B cell (primary cell): ENCODE data around the gene SCRN2. TPM values are rescaled to one million over a fixed set of nuclear protein-coding genes. Genes with fewer than 3 reads are reported as not detected.

Experiments used
- ATAC-seq: fragments of 200-7000 bp; cut with Tn5 transposase; one replicate; pipeline ENCODE4 v1.10.0; 2021; ENCODE audit warnings: low read depth, mild to moderate bottlenecking, moderate number of reproducible peaks, moderate library complexity
- CTCF ChIA-PET: fragments of 350-600 bp; sonication (Branson Sonifier 250); formaldehyde crosslinking; loops from one replicate; lab custom pipeline; 2021; ENCODE audit warnings: antibody characterized with exemption, inconsistent platforms; lab: Charles Lee
- POLR2A ChIA-PET: fragments of 350-600 bp; sonication (Branson Sonifier 250); formaldehyde crosslinking; loops from one replicate; lab custom pipeline; 2021; ENCODE audit warnings: antibody characterized with exemption; lab: Charles Lee
- DNase-seq: peaks from one replicate; pipeline ENCODE4 v3.0.0; 2013
- H2AFZ ChIP-seq: 2 replicates; pipeline ENCODE4 v1.6.1; 2012; ENCODE audit warnings: mild to moderate bottlenecking, low read depth, low read length; ENCODE audit not compliant: insufficient read depth, poor library complexity, severe bottlenecking
- H3K27ac ChIP-seq, 2 donors: 1 replicate in 1 of 2; 2 replicates in 1 of 2; pipeline ENCODE4 v1.5.1; 2012 to 2013; ENCODE audit warnings: low read length in 2 of 2, mild to moderate bottlenecking in 2 of 2, moderate library complexity in 1 of 2
- H3K27me3 ChIP-seq, 4 experiments: fragments of 200-600 bp in 1 of 4; sonication (generic) in 1 of 4; replicated peaks in 1 of 4; 1 replicate in 2 of 4; 2 replicates in 2 of 4; pipeline versions ENCODE4 v1.6.1 to v1.7.0; 2013 to 2016; ENCODE audit warnings: low read length in 3 of 4, mild to moderate bottlenecking in 2 of 4, mixed read lengths in 1 of 4, moderate library complexity in 1 of 4; ENCODE audit not compliant: insufficient read depth in 4 of 4, control insufficient read depth in 3 of 4; ENCODE audit errors: control extremely low read depth in 1 of 4
- H3K36me3 ChIP-seq, 2 experiments: replicated peaks in 1 of 2; 1 replicate in 1 of 2; 2 replicates in 1 of 2; pipeline versions ENCODE4 v1.6.1 to v1.7.1; 2013; ENCODE audit warnings: low read length in 1 of 2; ENCODE audit not compliant: insufficient read depth in 2 of 2, control insufficient read depth in 1 of 2; ENCODE audit errors: control extremely low read depth in 1 of 2, extremely low read depth in 1 of 2
- H3K4me1 ChIP-seq, 2 donors: fragments of 200-600 bp in 1 of 2; sonication (generic) in 1 of 2; 1 replicate in 1 of 2; 2 replicates in 1 of 2; pipeline versions ENCODE4 v1.5.1 to v1.6.1; 2013 to 2017; ENCODE audit warnings: low read length in 2 of 2; ENCODE audit not compliant: control insufficient read depth in 2 of 2, insufficient read depth in 2 of 2
- H3K4me2 ChIP-seq: replicated peaks from 2 replicates; pipeline ENCODE3; 2012; ENCODE audit warnings: mild to moderate bottlenecking, low read depth, low read length; ENCODE audit not compliant: poor library complexity, severe bottlenecking
- H3K4me3 ChIP-seq, 5 experiments: fragments of 200-600 bp in 1 of 5; sonication (generic) in 1 of 5; 1 replicate in 3 of 5; 2 replicates in 2 of 5; pipeline versions ENCODE4 v1.5.1 to v1.7.0; 2011 to 2016; ENCODE audit warnings: low read length in 4 of 5, mild to moderate bottlenecking in 4 of 5, low read depth in 2 of 5, control low read depth in 1 of 5, moderate library complexity in 1 of 5; ENCODE audit not compliant: insufficient read depth in 1 of 5; ENCODE audit errors: control extremely low read depth in 1 of 5, extremely low read depth in 1 of 5
- H3K79me2 ChIP-seq: fragments of 200-600 bp; sonication (generic); one replicate; pipeline ENCODE4 v1.6.0; 2016; ENCODE audit warnings: low read length; ENCODE audit not compliant: control insufficient read depth, insufficient read depth
- H3K9ac ChIP-seq: fragments of 200-600 bp; sonication (generic); 2 replicates; pipeline ENCODE4 v1.6.1; 2017; ENCODE audit warnings: mild to moderate bottlenecking, low read length, moderate library complexity
- H3K9me3 ChIP-seq, 3 donors: one replicate each; pipeline versions ENCODE4 v1.6.1 to v1.7.1; 2013; ENCODE audit warnings: low read length in 2 of 3; ENCODE audit not compliant: control insufficient read depth in 2 of 3, insufficient read depth in 1 of 3; ENCODE audit errors: control extremely low read depth in 1 of 3
- H4K20me1 ChIP-seq: 2 replicates; pipeline ENCODE4 v1.6.0; 2012; ENCODE audit warnings: mild to moderate bottlenecking, low read length; ENCODE audit not compliant: insufficient read depth, control insufficient read depth, poor library complexity, severe bottlenecking
- H3K27ac Mint-ChIP-seq: one replicate; pipeline ENCODE4 v1.8.0; 2021; ENCODE audit warnings: mixed read lengths
- H3K27me3 Mint-ChIP-seq: one replicate; pipeline ENCODE4 v1.8.0; 2021; ENCODE audit warnings: mixed read lengths
- H3K4me1 Mint-ChIP-seq: one replicate; pipeline ENCODE4 v1.8.0; 2021; ENCODE audit warnings: mixed read lengths
- H3K4me3 Mint-ChIP-seq: one replicate; pipeline ENCODE4 v1.8.0; 2021; ENCODE audit warnings: mixed read lengths
- H3K9me3 Mint-ChIP-seq: one replicate; pipeline ENCODE4 v1.8.0; 2022; ENCODE audit warnings: mixed read lengths; ENCODE audit not compliant: insufficient read depth
- CTCF ChIP-seq: fragments of 200-600 bp; IDR thresholded peaks from one replicate; pipeline ENCODE4 v1.8.0; 2022; ENCODE audit warnings: antibody characterized with exemption, mild to moderate bottlenecking
- EZH2 ChIP-seq: IDR thresholded peaks from 2 replicates; pipeline ENCODE4 v1.6.1; 2012; ENCODE audit warnings: borderline replicate concordance, low read depth, mild to moderate bottlenecking, moderate library complexity, low read length; ENCODE audit not compliant: insufficient read depth, poor library complexity, severe bottlenecking
- WGBS: methylation state at CpG from one replicate; pipeline ENCODE4 v1.1.5; 2013; ENCODE audit warnings: missing lambda C conversion rate; ENCODE audit not compliant: insufficient coverage; 5-methylcytosine and 5-hydroxymethylcytosine counted together
- intact Hi-C: fragments of 100-400 bp; cut with micrococcal nuclease; formaldehyde crosslinking; loops from one replicate; pipeline ENCODE4 v1.10.0; 2022
- polyA plus RNA-seq: library from polyadenylated mRNA; depleted of rRNA; stranded (reverse); fragments of >200 nt; gene quantifications from 2 replicates; pipeline ENCODE4 v1.2.3, GENCODE V29; 2012
- total RNA-seq, 2 donors: library from RNA; stranded (reverse); fragments of 120-200 nt in 1 of 2; gene quantifications; 1 replicate in 1 of 2; 2 replicates in 1 of 2; pipeline versions ENCODE4 v1.2.3 to v1.2.4, GENCODE V29; 2013 to 2022

SCRN2 gene
- total and polyA plus RNA-seq, 2 donors (not counting 1 experiment from before 2014, with no cell fraction given), result 47.8 to 71.9 TPM

- no peak overlapping the region for H3K27ac Mint-ChIP-seq
These were observed 34.2 kb downstream of the SCRN2 start for GRCh38 chr17:47806913-47807255.

More at GRCh38 chr17:47806913-47807255, 34.2 kb downstream of the SCRN2 start:
- no peaks in the 10 kb centered on the region for H3K27me3 Mint-ChIP-seq
- Histone ChIP-seq H3K4me3 (no peak overlapping the region), H3K4me2 (no peak overlapping the region), H3K4me1 (no peaks in the 10 kb centered on the region), H3K27me3 (peaks cover 0 to 4% (median 0%) of the 10 kb centered on the region in 4 experiments), H3K36me3 (peaks cover 0 to 36% of the 10 kb centered on the region in 2 experiments), H3K27ac (no peak overlapping the region), H3K79me2 (no peaks in the 10 kb centered on the region), H3K9me3 (no peaks in the 10 kb centered on the region), H3K9ac (no peak overlapping the region), H4K20me1 (no peaks in the 10 kb centered on the region), H2AFZ (no peak overlapping the region)
- 89% methylated on average over 9 of the region's 9 CpGs for WGBS
- H3K4me1 Mint-ChIP-seq, result peaks cover 1% of the 10 kb centered on the region
- no peaks in the 10 kb centered on the region for H3K9me3 Mint-ChIP-seq
- no peak for DNase-seq
- no peak for TF ChIP-seq CTCF
- TF ChIP-seq EZH2, result no peak
- ChIA-PET CTCF (interaction anchor here (0.6 kb wide), 1 partner anchor 91 kb away, joined by 3 read pairs; no protein-coding TSS in a partner anchor), POLR2A (no interaction called here)
- no peak overlapping the region for H3K4me3 Mint-ChIP-seq
- intact Hi-C loops, result loop anchor here (10.0 kb wide), 1 partner anchor 112 kb away; the partner anchor contains the start of gene TBKBP1
- no peak for ATAC-seq
